ENCODE data around the gene RARRES2.
"Not testable (repeated sequence)": the region's sequence is repeated elsewhere in the genome, so short reads cannot be mapped to it uniquely, and the experiment has no call there.

Gene RARRES2

DNA sequence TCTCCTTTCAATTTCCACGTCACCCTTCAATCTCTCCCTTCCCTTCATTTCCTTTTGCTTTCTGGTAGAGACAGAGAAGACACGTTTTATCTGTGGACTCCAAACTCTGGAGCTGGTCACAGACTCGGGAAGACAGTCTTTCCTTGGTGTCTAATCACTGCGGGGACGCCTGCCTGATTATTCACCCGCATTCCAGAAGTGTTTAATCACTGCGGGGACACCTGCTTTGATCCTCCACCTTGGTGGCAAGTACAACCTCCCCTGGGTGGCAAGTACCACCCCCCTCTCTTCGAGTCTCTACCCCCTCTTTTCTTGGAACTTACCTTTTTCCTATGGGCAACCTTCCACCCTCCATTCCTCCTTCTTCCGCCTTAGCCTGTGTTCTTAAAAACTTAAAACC lies 33.5 kb downstream of the RARRES2 start:
- DNase-seq (ENCODE audit: low read depth, low spot score) = no peak
- no peak overlapping the region for H3K4me3 ChIP-seq (ENCODE audit: low read length)

GRCh38 chr7:150307129-150307528 lies 34.3 kb downstream of the RARRES2 start:
- DNase-seq (ENCODE audit: low read depth, low spot score) = no peak
- H3K4me3 ChIP-seq (ENCODE audit: low read length) = no peak overlapping the region

DNA sequence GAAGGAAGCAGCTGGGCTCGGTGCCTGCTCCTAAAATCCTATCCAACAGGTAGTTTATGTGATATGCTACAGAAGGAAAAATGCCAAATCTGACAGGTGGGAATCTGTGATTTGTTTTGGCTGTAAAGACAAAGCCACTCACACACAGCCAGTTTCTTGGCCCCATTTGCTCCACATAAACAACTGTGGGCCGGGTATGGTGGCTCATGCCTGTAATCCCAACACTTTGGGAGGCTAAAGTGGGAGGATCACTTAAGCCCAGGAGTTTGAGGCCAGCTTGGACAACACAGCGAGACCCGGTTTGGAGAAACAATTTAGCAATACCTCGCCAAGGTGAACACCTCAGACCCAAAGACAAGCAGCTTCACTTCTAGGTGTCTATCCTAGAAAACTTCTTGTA lies 35.1 kb downstream of the RARRES2 start:
- not testable (repeated sequence) for H3K4me3 ChIP-seq (ENCODE audit: low read length); DNase-seq (ENCODE audit: low read depth, low spot score)

DNA sequence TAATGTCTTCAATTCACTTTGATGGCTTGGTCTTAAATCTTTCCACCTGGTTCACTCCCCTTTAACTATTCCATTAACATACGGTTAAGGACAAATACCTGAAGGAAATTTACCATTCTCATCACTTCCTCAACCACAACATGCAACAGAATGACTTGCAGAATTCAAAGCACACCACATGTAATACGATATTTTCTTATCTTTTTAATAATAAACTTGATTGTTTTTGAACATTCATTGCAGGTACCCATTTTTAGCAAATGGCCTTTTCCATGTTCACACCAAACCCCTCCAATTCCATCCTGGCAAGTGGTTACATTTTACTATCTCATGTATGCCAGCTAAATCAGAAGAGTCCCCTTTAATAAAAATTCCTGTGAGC lies 35.5 kb downstream of the RARRES2 start:
- not testable (repeated sequence) for H3K4me3 ChIP-seq (ENCODE audit: low read length); DNase-seq (ENCODE audit: low read depth, low spot score)

DNA sequence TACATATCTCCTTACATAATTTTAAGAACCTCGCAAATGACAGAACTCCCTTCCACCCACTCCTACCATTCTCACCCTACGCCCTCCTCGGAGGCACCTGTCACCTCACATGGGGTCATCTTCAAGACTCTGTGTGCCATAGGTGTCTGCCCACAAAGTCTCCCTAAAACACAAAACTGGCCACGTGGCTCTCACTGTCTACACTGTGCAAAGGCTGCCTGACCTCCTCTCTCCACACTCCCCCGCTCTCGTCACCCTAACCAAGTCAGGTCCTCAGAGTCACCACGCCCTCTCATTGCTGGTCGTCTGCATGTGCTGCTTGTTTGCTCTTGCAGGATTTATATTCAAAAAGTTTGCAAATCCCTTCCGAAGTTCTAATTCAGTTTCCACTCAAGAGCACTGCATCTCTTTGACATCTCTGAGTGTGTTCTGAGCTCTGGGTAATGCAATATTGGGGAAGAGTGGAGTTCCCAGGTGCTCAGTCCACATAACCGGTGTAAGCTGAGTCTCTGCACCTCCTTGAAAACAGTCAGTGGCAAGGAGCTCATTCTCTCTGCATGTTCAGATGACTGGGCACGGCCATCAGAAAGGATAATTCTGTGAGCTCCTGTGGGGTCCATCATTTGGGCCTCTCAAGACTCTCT lies 36.0 kb downstream of the RARRES2 start:
- DNase-seq (ENCODE audit: low read depth, low spot score); H3K4me3 ChIP-seq (ENCODE audit: low read length): not testable (repeated sequence)

- not testable (repeated sequence) for DNase-seq (ENCODE audit: low read depth, low spot score); H3K4me3 ChIP-seq (ENCODE audit: low read length)
Observed at GRCh38 chr7:150304499-150305258, 36.8 kb downstream of the RARRES2 start.

DNA sequence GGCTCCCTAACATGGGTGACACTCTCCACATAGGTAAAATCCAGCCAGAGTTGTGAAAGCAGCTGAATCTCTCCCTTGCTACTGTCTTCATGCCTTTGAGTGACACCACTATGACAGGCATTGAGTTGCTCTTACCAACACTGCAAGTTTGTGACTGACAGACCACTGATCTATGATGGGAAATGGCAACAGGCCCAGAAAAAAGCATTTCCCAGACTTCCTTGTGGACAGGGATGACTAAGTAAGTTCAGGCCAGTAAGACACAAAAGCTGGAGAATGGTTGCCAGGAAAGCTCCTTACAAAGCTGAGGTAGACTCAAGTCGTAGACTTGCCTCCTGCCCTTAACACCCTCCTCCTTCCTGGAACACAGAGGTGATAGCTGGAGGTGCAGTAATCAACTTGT lies 38.5 kb downstream of the RARRES2 start:
- not testable (repeated sequence) for DNase-seq (ENCODE audit: low read depth, low spot score); H3K4me3 ChIP-seq (ENCODE audit: low read length)

- not testable (repeated sequence) for H3K4me3 ChIP-seq (ENCODE audit: low read length)
Observed at GRCh38 chr7:150297978-150298377, 43.5 kb downstream of the RARRES2 start.

DNA sequence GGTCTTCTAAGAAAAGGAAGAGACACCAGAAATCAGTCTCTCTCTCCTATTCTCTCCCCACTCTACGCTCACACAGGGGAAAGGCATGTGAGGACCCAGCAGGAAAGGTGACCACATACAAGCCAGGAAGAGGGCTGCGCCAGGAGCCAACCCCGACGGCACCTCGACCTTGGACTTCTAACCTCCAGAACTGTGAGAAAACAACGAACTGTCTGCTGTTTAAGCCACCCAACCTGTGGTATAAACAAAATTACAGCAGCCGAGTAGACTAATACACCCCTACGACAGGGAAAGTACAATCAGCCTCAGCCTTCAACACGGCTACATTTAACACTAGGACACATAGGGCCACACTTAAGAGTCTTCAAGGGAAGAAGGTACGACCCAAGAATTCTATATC lies 44.6 kb downstream of the RARRES2 start:
- H3K4me3 ChIP-seq (ENCODE audit: low read length); DNase-seq (ENCODE audit: low read depth, low spot score): not testable (repeated sequence)

More at GRCh38 chr7:150297978-150298377, 43.5 kb downstream of the RARRES2 start:
- not testable (repeated sequence) for DNase-seq (ENCODE audit: low read depth, low spot score)

DNA sequence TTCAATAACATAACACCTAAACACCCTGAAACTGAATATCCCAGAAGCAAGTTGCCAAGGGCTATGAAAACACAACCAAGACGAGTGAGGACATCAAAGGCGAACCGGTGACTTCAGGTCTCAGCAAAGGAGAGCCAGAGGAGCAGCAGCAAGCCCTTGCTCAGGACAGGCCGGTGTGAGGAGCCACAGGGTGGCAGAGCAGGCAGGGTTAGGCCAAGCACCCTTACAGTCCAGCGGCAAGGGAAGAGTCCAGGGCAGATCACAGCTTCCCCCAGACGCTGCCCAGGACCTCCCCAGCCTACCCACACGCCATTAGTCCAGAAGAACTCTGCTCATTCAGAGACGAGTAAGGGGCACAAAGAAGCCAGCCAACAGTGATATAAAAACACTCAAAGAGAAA lies 45.8 kb downstream of the RARRES2 start:
- not testable (repeated sequence) for DNase-seq (ENCODE audit: low read depth, low spot score); H3K4me3 ChIP-seq (ENCODE audit: low read length)

DNA sequence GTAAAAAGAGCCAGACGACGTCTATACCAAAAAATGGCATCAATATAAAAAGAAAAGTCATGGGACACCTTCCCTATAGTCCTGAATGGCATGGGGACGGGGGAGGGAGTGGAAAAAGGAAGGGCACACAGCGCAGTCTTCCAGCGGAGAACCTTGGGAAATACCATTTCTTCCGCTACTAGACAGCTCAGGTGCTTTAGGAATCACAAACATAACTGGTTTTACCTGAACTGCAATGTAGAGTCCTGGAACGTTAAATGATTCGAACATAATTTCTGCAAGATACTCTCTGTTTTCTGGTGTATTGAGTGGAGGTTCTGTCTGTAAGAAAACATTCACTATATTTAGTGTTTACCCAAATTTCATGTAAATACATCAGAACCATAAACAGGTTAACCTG lies 46.4 kb downstream of the RARRES2 start:
- DNase-seq (ENCODE audit: low read depth, low spot score) = not testable (repeated sequence)

GRCh38 chr7:150290317-150290716 lies 51.1 kb downstream of the RARRES2 start:
- H3K4me3 ChIP-seq (ENCODE audit: low read length); DNase-seq (ENCODE audit: low read depth, low spot score): not testable (repeated sequence)

More for the DNA sequence above, 46.4 kb downstream of the RARRES2 start:
- H3K4me3 ChIP-seq (ENCODE audit: low read length) = not testable (repeated sequence)

DNA sequence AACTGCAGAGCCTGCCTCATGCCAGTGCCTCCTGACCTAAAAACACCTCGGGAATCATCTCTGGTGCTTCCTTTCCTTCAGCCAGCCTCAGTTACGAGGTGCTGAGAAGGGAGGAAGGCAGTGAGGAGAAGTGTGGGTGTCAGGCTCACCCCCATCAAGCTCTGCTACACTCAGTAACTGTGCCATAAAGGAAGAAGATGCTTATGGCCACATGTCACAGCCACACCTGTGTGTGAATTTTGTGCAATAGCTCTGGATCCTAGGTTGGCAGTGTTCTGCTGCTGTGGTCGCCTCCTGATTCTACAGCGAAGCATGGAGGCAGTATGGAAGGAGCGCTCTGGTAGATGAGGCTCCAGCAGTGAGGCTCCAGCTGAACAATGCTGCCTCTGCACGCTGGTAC lies 52.6 kb downstream of the RARRES2 start:
- not testable (repeated sequence) for H3K4me3 ChIP-seq (ENCODE audit: low read length); DNase-seq (ENCODE audit: low read depth, low spot score)
